GM12892 (cell line): Measurements from ENCODE around the gene ASTN1.

ENCODE experiments used
- POLR2A ChIP-seq: IDR thresholded peaks from 2 replicates; pipeline ENCODE4 v1.6.1; 2011; ENCODE audit warnings: low read depth, low read length, control low read depth
- POLR2AphosphoS5 ChIP-seq: IDR thresholded peaks from 2 replicates; pipeline ENCODE4 v1.6.1; 2011; ENCODE audit warnings: low read depth, low read length, control low read depth

DNA sequence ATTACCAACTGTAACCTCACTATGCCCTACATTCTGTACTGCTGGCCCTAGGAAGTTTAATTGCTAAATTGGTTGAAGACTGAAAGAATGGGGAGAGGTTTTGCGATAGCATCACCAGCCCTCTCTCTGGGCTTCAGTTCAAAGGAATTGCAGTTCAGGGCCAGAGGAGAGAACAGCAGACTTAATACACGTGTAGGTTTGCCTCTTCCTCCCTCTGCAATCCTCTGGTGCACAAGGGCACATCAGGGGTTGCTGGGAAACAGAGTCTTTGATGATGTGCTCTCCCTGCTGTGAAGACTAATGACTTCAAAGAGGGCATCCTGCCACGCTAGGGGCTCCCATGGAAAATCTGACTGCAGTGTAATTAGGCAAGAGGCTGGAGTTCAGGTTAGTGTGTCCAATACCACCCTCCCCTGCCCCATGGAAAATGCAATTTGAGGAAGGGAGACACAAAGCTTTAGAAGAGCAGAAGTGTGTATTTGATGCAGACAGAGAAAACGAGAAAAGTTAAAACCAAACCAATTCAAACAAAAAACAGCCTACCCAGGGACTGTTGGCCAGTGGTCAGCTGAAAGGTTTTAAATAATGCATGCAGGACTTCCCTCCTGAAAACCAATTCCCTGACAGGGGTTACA, 167.9 kb downstream of the ASTN1 start:
- TF ChIP-seq POLR2AphosphoS5 (no peak), POLR2A (no peak)
